ENCODE measurements around the gene XYLT2.
"Not testable (repeated sequence)": the region's sequence is repeated elsewhere in the genome, so short reads cannot be mapped to it uniquely, and the experiment has no call there.

Gene XYLT2

DNA sequence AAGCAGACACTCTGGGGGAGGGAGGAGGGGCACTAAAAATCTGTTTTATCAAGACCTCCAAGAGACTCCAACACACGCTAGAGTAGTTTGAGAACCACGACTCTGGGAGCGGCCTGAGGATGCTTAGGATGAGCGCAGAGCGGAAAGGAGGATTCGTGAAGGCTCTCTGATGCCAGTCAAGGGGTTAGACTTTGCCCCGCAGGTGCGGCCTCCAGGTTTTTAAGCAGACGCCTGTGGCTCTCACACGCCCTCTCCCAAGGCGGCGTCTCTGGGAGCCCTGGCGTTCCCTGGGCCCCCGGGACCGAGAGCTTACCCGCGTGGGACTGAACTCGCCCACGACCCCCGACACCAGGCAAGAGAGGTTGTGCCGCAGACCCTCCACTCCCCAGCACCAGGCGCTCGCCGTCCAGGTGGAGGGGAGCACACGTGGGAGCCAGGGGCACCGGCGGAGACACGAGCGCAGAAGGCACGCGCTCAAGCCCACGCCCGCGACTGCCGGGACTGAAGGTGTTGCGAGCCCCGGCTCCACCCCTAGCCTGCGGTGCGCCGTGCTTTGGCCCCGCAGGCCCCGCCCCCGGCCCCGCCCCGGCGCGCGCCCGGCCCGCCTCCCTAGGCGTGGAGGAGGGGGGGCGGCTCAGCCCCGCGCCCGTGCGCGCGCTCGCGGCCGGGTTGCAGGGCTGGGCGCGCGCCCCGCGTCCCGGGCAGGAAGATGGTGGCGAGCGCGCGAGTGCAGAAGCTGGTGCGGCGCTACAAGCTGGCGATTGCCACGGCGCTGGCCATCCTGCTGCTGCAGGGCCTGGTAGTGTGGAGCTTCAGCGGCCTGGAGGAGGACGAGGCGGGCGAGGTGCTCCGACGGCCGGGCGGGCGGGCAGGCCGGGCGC, at the start of gene XYLT2:
Gene XYLT2, plus strand, starts transcription at position 695 of the 881 bp plus-strand sequence. Its CDS starts 15 bp downstream, at position 710.
- H3K4me1 Mint-ChIP-seq = peaks cover 30% of the 10 kb centered on the region
- H3K4me3 Mint-ChIP-seq = peak within 1 kb of the TSS; percentile 95 to 96 (median 96)
- H3K9me3 Mint-ChIP-seq = peaks cover 4% of the 10 kb centered on the region
- H3K27me3 Mint-ChIP-seq (ENCODE audit: low read depth) = peaks cover 3% of the 10 kb centered on the region
- no peaks in the 10 kb centered on the region for H3K36me3 Mint-ChIP-seq (ENCODE audit: low read depth)
- no peak for TF ChIP-seq CTCF (IDR thresholded peaks at IDR 0.05; ENCODE audit: unreplicated experiment in 3 of 3)
- peak within 1 kb of the TSS; percentile 45 to 90 (median 75) for H3K27ac Mint-ChIP-seq

DNA sequence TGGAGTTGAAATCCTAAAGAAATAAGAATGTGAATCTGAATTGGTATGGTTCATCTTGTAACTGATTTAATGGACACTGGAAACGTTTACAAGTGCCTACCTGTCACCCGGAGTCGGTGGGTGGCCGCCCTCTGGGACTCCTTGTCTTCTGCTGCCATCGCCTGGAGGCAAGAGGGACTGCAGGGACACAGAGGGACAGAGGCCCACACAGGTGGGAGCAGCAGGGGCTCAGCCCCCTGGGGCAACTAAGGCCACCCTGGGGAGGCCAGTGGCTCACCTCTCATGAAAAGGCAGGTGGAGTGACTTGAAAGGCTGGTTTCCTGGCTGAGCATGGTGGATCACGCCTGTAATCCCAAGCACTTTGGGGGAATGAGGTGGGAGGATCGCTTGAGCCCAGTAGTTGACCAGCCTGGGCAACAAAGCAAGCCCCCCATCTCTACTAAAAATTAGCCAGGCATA, 48.5 kb upstream of the XYLT2 start:
- Mint-ChIP-seq H3K27me3 (ENCODE audit: low read depth) (no peaks in the 10 kb centered on the region), H3K4me1 (peaks cover 10% of the 10 kb centered on the region), H3K36me3 (ENCODE audit: low read depth) (no peaks in the 10 kb centered on the region), H3K9me3 (no peaks in the 10 kb centered on the region), H3K4me3 (no peak overlapping the region), H3K27ac (peak overlapping the region; percentile 49 to 73 (median 59))
- TF ChIP-seq CTCF (IDR thresholded peaks at IDR 0.05; ENCODE audit: unreplicated experiment in 3 of 3) = peak; percentile 98 to 99 (median 98)

GRCh38 chr17:50298018-50298417, 47.9 kb upstream of the XYLT2 start:
- Mint-ChIP-seq H3K36me3 (ENCODE audit: low read depth) (no peaks in the 10 kb centered on the region), H3K27me3 (ENCODE audit: low read depth) (no peaks in the 10 kb centered on the region), H3K4me1 (peaks cover 10% of the 10 kb centered on the region), H3K27ac (no peak overlapping the region), H3K9me3 (no peaks in the 10 kb centered on the region), H3K4me3 (no peak overlapping the region)
- TF ChIP-seq CTCF (IDR thresholded peaks at IDR 0.05; ENCODE audit: unreplicated experiment in 3 of 3) = no peak

GRCh38 chr17:50299776-50300175, 46.1 kb upstream of the XYLT2 start:
- Mint-ChIP-seq H3K9me3 (no peaks in the 10 kb centered on the region), H3K36me3 (ENCODE audit: low read depth) (no peaks in the 10 kb centered on the region), H3K4me3 (no peak overlapping the region), H3K27me3 (ENCODE audit: low read depth) (no peaks in the 10 kb centered on the region), H3K4me1 (peaks cover 12% of the 10 kb centered on the region), H3K27ac (peak overlapping the region in 1 of 3 experiments; percentile 49)
- no peak for TF ChIP-seq CTCF (IDR thresholded peaks at IDR 0.05; ENCODE audit: unreplicated experiment in 3 of 3)

- H3K4me3 Mint-ChIP-seq; H3K27me3 Mint-ChIP-seq (ENCODE audit: low read depth); H3K36me3 Mint-ChIP-seq (ENCODE audit: low read depth); H3K9me3 Mint-ChIP-seq: not testable (repeated sequence)
- peaks cover 21% of the 10 kb centered on the region for H3K4me1 Mint-ChIP-seq
- H3K27ac Mint-ChIP-seq = peak overlapping the region in 1 of 3 experiments; percentile 40
Observed at GRCh38 chr17:50300824-50301223, 45.1 kb upstream of the XYLT2 start.

DNA sequence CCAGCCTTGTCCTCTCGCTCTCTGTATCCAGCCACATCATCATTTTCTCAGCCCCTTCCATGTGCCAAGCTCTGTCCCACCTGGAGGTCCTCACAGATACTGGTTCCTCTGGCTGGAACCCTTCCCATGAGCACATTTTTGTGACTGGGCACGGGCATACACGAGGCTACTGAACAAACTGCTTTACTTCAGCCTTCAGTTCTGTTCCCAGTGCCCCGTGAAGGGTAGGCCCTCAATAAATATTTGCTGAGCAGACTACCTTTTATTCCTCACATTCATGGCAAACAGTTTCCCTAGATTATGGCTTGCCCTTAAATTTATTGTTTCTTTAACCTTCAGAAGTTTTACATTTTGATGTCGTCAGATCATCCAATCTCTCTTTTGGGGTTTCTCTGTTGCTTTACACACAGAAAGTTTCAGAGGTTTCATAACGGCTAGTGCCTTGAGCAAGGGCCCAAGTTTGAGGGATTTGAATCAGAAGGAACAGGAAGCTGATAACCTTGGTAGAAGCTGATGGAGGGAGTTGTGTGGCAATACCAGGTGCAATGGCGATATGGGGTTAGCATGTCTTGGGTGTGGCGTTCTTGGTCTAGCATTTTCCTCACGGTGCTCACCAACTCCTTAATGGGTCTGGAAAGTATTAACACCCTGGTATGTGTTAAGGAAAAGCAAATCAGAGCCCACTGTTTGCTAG, 43.9 kb upstream of the XYLT2 start:
- Mint-ChIP-seq H3K27ac (no peak overlapping the region), H3K9me3 (no peaks in the 10 kb centered on the region), H3K4me1 (peaks cover 28% of the 10 kb centered on the region), H3K4me3 (no peak overlapping the region), H3K36me3 (ENCODE audit: low read depth) (no peaks in the 10 kb centered on the region), H3K27me3 (ENCODE audit: low read depth) (peaks cover 5% of the 10 kb centered on the region)
- no peak for TF ChIP-seq CTCF (IDR thresholded peaks at IDR 0.05; ENCODE audit: unreplicated experiment in 3 of 3)
